Activated CD8-positive, alpha-beta memory T cell treated with anti-CD3 and anti-CD28 coated beads for 24 hours (primary cell): ENCODE results near the gene ARF5.

ENCODE experiments used
- DNase-seq: peaks from one replicate; pipeline ENCODE4 v3.0.0-alpha.2; 2020

Gene ARF5

DNA sequence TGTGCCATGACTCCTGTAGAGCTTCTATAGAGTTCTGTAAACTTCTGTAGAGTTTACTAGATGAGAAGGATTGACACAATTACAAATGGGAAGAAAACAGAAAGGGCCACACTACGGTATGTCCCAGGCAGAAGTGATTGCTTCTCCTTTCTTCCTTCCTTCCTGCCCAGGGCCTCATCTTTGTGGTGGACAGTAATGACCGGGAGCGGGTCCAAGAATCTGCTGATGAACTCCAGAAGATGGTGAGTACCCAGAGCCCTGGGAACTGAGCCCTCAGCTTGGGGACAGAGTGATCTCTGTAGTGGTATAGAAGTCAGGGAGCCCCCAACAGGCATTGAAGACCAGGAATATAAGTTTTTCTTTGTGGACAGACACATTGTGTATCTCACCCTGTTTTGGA is 1.7 kb downstream of the ARF5 start:
- no peak for DNase-seq

- no peak for DNase-seq
Measured at GRCh38 chr7:127591189-127591588, 3.0 kb downstream of the ARF5 start.

DNA sequence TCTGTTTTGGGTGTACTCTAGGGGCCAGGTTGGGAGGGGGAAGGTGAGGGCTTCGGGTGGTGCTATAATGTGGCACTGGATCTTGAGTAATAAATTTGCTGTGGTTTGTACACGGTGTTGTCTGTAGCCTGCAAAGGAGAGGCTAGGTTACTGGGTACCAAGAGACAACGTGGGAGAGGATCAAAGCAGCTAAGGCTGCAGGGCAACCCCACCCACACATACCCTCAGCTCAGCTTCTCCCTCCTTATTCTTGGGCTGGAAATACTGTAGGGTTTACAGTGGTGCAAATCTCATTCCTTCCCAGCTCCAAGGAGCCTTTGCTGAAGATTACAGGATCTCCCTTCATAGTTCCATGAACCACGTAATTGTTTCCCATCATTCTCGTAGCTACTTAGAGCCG is 3.4 kb downstream of the ARF5 start:
- no peak for DNase-seq

DNA sequence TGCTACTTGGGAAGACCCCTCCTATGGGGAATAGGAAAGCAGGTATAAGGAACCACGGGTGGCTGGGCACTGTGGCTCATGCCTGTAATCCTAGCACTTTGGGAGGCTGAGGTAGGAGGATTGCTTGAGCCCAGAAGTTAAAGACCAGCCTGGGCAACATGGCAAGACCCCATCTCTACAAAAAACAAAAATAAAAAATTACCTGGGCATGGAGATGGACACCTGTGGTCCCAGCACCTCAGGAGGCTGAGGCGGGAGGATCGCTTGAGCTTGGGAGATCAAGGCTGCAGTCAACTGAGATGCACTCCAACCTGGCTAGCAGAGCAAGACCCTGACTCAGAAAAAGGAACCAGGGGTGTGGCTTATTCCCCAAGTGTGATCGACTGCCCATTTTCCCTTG is 4.3 kb downstream of the ARF5 start:
- DNase-seq = no peak

DNA sequence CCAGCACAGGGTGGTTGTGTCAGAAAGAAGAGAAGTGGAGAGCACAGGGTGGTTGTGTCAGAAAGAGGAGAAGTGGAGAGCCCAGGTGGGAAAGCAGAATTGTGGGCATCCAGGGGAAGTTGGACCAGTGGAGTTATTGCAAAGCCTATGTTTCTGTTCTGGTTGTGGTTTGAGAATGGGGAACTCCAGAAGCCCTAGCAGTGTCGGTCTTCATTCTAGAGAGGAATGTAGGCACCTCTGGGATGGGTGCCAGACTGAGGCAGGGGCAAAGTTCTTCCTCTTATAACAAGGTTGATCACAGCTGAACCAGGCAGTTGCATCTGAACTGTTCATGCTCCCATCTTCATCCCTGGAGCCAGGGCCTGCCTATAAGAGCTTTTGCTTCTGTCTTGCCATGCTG is 6.3 kb downstream of the ARF5 start:
- DNase-seq = no peak

GRCh38 chr7:127595737-127596136 is 7.5 kb downstream of the ARF5 start:
- DNase-seq = no peak

GRCh38 chr7:127598318-127598717 is 10.1 kb downstream of the ARF5 start:
- DNase-seq = no peak

DNA sequence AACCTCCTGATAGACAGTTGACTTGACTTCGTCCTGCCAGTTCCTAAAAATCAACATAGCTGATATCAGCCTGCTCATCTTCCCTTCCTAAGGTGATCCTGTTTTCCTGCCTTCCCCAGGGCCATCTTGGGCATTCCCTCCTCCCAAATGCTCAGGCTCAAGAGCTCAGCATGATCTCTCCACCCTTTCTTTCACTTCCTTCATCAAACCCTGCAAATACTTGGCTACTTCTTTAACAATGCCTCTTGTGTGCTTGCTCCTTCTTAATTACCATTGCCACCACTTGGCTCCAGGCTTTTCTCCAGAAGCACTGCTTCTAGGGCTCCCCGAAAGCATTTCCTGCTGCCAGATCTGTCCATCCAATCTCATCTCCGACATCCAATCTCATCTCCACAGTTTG is 12.7 kb downstream of the ARF5 start:
- DNase-seq = no peak

DNA sequence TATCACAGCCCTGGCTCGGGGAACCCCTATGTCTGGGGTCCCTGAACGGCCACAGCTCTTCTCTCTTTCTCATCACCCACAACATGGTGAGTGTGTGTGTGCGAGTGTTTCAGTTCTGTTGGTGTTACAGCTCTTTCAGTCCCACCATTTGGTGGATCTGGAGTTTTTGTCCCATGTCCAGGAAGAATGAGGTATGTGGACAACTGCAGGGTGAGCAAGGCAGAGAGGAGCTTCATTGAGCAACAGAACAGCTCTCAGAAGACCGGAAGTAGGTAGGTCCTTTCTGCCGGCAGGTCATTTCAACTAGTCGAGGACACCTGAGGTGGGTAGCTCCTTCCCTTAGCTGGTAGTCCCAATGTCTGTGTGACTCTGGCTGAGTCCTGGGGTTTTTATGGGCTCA is 20.2 kb downstream of the ARF5 start:
- DNase-seq = no peak

- no peak for DNase-seq
Measured at GRCh38 chr7:127609297-127609696, 21.1 kb downstream of the ARF5 start.

DNA sequence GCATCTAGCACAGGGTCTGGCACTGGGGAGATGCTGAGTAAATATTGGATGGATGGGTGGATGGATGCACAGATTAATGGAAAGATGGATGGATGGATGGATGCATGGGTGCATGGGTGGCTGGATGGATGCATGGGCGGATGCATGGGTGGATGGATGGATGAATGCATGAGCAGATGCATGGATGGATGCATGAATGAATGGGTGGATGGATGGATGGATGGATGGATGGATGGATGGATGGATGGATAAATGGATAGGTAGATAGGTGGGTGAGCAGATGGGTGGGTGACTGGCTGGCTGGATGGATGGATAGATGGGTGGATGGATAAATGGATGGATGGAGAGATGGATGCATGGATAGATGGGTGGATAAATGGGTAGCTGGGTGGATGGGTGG is 24.1 kb downstream of the ARF5 start:
- no peak for DNase-seq

- no peak for DNase-seq
Measured at GRCh38 chr7:127616724-127617123, 28.5 kb downstream of the ARF5 start.

GRCh38 chr7:127618042-127618441 is 29.8 kb downstream of the ARF5 start, which contains the start of gene PAX4:
TSS of gene PAX4 (minus strand) at chr7:127618142. CDS start at chr7:127615928, 2,214 bp downstream.
- no peak for DNase-seq

DNA sequence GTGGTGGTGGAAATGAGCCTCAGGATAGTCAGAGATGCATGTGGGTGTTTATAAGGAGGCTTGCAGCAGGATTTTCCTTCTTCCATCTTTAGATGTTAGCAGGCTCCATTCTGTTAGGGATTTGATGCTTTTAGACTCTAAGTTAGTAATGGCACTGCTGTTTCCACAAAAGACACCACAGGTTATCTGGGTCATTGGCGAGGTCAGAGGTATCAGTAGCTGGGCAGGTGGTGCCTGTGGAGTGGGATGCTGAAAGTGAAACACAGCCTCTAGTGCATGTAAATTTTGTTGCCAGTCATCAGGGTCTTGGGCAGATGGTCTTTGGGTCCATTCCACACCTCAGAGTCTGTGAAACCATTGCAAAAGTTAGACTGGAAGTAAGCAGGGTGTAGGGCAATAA is 30.6 kb downstream of the ARF5 start:
- no peak for DNase-seq

GRCh38 chr7:127619681-127620405 is 31.6 kb downstream of the ARF5 start:
- no peak for DNase-seq

- DNase-seq = no peak
Measured at GRCh38 chr7:127620406-127621233, 32.4 kb downstream of the ARF5 start.

DNA sequence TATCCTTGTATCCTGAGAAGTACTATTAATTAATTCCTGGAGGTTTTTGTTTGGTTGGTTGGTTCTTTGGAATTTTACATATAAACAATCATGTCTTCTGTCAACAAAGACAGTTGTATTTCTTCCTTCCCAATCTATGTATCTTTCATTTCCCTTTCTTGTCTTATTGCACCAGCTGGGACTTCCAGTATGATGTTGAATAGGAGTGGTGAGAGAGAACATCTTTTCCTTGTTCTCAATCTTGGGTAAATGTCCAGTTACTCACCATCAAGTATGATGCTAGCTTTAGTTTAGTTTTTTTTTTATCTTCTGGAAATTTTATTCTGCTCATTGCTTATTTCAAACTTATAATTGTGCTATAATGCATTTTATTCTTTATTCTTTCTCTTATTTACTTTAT is 37.1 kb downstream of the ARF5 start:
- no peak for DNase-seq

- no peak for DNase-seq
Measured at GRCh38 chr7:127628445-127628844, 40.2 kb downstream of the ARF5 start.

DNA sequence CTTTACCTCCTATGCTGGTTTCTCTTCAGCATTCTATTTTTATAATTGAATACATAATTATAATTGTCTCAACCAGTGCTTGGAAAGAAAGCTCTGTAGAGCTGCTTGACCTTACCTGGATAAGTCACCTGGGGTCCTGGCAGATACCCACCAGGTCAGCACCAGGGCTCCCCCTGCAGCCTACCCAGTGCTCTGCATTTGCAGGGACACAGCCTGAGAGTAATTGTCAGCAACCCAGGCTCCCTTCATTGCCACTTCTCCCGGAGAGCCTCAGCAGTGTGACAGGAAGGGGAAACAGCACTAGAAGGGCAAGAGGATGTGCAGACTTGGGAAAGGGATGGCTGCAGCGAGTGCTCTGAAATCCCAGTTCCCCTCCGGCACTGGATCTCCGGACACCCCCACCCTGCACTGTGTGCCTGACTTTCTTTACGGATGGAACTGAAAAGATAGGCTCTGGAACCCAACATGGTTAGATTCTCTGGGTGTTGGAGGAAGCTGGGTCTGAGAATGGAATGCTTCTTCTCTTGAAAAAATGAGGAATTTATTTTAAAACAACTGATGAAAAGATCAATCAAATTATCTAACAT is 41.1 kb downstream of the ARF5 start:
- DNase-seq = no peak

- no peak for DNase-seq
Measured at GRCh38 chr7:127632276-127632910, 44.2 kb downstream of the ARF5 start.

GRCh38 chr7:127635659-127636285 is 47.6 kb downstream of the ARF5 start:
- no peak for DNase-seq

- DNase-seq = no peak
Measured at GRCh38 chr7:127638197-127638596, 50.0 kb downstream of the ARF5 start.
